H9 (cell line): ENCODE measurements around the gene ISCU. TPM values are rescaled to one million over a fixed set of nuclear protein-coding genes. Genes with fewer than 3 reads are reported as not detected.

Experiments
- DNase-seq: peaks from one replicate; pipeline ENCODE4 v3.0.0-alpha.2; 2017
- H2AFZ ChIP-seq: one replicate; pipeline ENCODE4 v1.6.1; 2013; ENCODE audit warnings: mild to moderate bottlenecking, low read length, control low read depth, moderate library complexity
- H2AK5ac ChIP-seq: 2 replicates; pipeline ENCODE4 v1.6.1; 2013; ENCODE audit warnings: low read length, control low read depth, mixed read lengths; ENCODE audit not compliant: insufficient read length
- H2BK120ac ChIP-seq: one replicate; pipeline ENCODE4 v1.6.1; 2013; ENCODE audit warnings: low read depth, mild to moderate bottlenecking, low read length, control low read depth, inconsistent platforms; ENCODE audit not compliant: poor library complexity, severe bottlenecking
- H2BK12ac ChIP-seq: 2 replicates; pipeline ENCODE4 v1.6.1; 2013; ENCODE audit warnings: low read length, control low read depth, mixed read lengths, low read depth; ENCODE audit not compliant: insufficient read length
- H2BK15ac ChIP-seq: 2 replicates; pipeline ENCODE4 v1.6.1; 2013; ENCODE audit warnings: low read depth, low read length, control low read depth
- H2BK20ac ChIP-seq: one replicate; pipeline ENCODE4 v1.6.1; 2013; ENCODE audit warnings: low read depth, mild to moderate bottlenecking, low read length, control low read depth, inconsistent platforms; ENCODE audit not compliant: poor library complexity, severe bottlenecking
- H2BK5ac ChIP-seq: 2 replicates; pipeline ENCODE4 v1.6.1; 2013; ENCODE audit warnings: low read length, control low read depth, mixed read lengths; ENCODE audit not compliant: insufficient read length
- H3K14ac ChIP-seq: 2 replicates; pipeline ENCODE4 v1.6.1; 2013; ENCODE audit warnings: low read length, control low read depth; ENCODE audit not compliant: insufficient read depth
- H3K18ac ChIP-seq: 2 replicates; pipeline ENCODE4 v1.6.1; 2013; ENCODE audit warnings: low read depth, mild to moderate bottlenecking, mixed read lengths, low read length, control low read depth; ENCODE audit not compliant: insufficient read length
- H3K23ac ChIP-seq: 2 replicates; pipeline ENCODE4 v1.6.1; 2013; ENCODE audit warnings: low read length, control low read depth, mixed read lengths, low read depth; ENCODE audit not compliant: insufficient read length
- H3K23me2 ChIP-seq: 2 replicates; pipeline ENCODE4 v1.6.1; 2013; ENCODE audit warnings: low read depth, mild to moderate bottlenecking, mixed read lengths, low read length, control low read depth; ENCODE audit not compliant: insufficient read length, poor library complexity, severe bottlenecking
- H3K27ac ChIP-seq: 2 replicates; pipeline ENCODE4 v1.5.1; 2013; ENCODE audit warnings: low read length, control low read depth, mixed read lengths, low read depth; ENCODE audit not compliant: insufficient read length
- H3K27me3 ChIP-seq: 2 replicates; pipeline ENCODE4 v1.6.1; 2013; ENCODE audit warnings: low read length, control low read depth, inconsistent platforms; ENCODE audit not compliant: insufficient read depth
- H3K4ac ChIP-seq: 2 replicates; pipeline ENCODE4 v1.6.1; 2013; ENCODE audit warnings: low read depth, mild to moderate bottlenecking, control low read depth, inconsistent platforms, low read length, moderate library complexity
- H3K4me1 ChIP-seq: 2 replicates; pipeline ENCODE4 v1.6.1; 2013; ENCODE audit warnings: low read length, control low read depth, inconsistent platforms; ENCODE audit not compliant: insufficient read depth
- H3K4me2 ChIP-seq: 2 replicates; pipeline ENCODE4 v1.6.1; 2013; ENCODE audit warnings: low read length, control low read depth, mixed read lengths; ENCODE audit not compliant: insufficient read length, insufficient read depth
- H3K56ac ChIP-seq: 2 replicates; pipeline ENCODE4 v1.6.1; 2013; ENCODE audit warnings: low read depth, mild to moderate bottlenecking, mixed read lengths, low read length, control low read depth; ENCODE audit not compliant: insufficient read length
- H3K79me1 ChIP-seq: 2 replicates; pipeline ENCODE4 v1.6.1; 2013; ENCODE audit warnings: low read depth, mild to moderate bottlenecking, moderate library complexity, low read length, control low read depth, inconsistent platforms; ENCODE audit not compliant: insufficient read depth, poor library complexity, severe bottlenecking
- H3K79me2 ChIP-seq: 2 replicates; pipeline ENCODE4 v1.6.1; 2013; ENCODE audit warnings: low read length, control low read depth, inconsistent platforms; ENCODE audit not compliant: insufficient read depth
- H3K9ac ChIP-seq: 2 replicates; pipeline ENCODE4 v1.6.1; 2013; ENCODE audit warnings: low read length, control low read depth, mixed read lengths; ENCODE audit not compliant: insufficient read length; ENCODE audit errors: extremely low read depth
- H3K9me3 ChIP-seq: one replicate; pipeline ENCODE4 v1.6.1; 2013; ENCODE audit warnings: low read depth, low read length, inconsistent platforms; ENCODE audit not compliant: control insufficient read depth
- H3T11ph ChIP-seq: one replicate; pipeline ENCODE4 v1.6.1; 2013; ENCODE audit warnings: mild to moderate bottlenecking, low read length, control low read depth, inconsistent platforms
- H4K20me1 ChIP-seq: one replicate; pipeline ENCODE4 v1.6.1; 2013; ENCODE audit not compliant: control insufficient read depth, insufficient read length, insufficient read depth
- H4K5ac ChIP-seq: 2 replicates; pipeline ENCODE4 v1.6.1; 2013; ENCODE audit warnings: low read depth, mild to moderate bottlenecking, mixed read lengths, low read length, control low read depth; ENCODE audit not compliant: insufficient read length
- H4K8ac ChIP-seq: replicated peaks from 2 replicates; pipeline ENCODE4 v1.6.1; 2013; ENCODE audit warnings: low read length, control low read depth, mixed read lengths, low read depth; ENCODE audit not compliant: insufficient read length
- H4K91ac ChIP-seq: 2 replicates; pipeline ENCODE4 v1.6.1; 2013; ENCODE audit warnings: low read depth, mild to moderate bottlenecking, moderate library complexity, mixed read lengths, low read length, control low read depth; ENCODE audit not compliant: insufficient read length
- H3K27ac Mint-ChIP-seq, 3 experiments: 2 replicates in 2 of 3; 3 replicates in 1 of 3; pipeline ENCODE4 v1.8.0; 2020 to 2021; ENCODE audit warnings: mixed read lengths in 3 of 3, mild to moderate bottlenecking in 1 of 3, moderate library complexity in 1 of 3
- H3K27me3 Mint-ChIP-seq: 2 replicates; pipeline ENCODE4 v1.8.0; 2021; ENCODE audit warnings: low read depth, mild to moderate bottlenecking, moderate library complexity, mixed read lengths
- H3K36me3 Mint-ChIP-seq, 3 experiments: 2 replicates in 2 of 3; 3 replicates in 1 of 3; pipeline ENCODE4 v1.8.0; 2020 to 2021; ENCODE audit warnings: low read depth in 3 of 3, mixed read lengths in 3 of 3; ENCODE audit not compliant: insufficient read depth in 1 of 3
- H3K4me1 Mint-ChIP-seq, 2 experiments: 2 replicates each; pipeline ENCODE4 v1.8.0; 2020; ENCODE audit warnings: mixed read lengths in 2 of 2
- H3K4me3 Mint-ChIP-seq, 2 experiments: 2 replicates in 1 of 2; 3 replicates in 1 of 2; pipeline ENCODE4 v1.8.0; 2020 to 2021; ENCODE audit warnings: mild to moderate bottlenecking in 2 of 2, mixed read lengths in 2 of 2, moderate library complexity in 1 of 2
- H3K9me3 Mint-ChIP-seq, 2 experiments: 2 replicates in 1 of 2; 3 replicates in 1 of 2; pipeline ENCODE4 v1.8.0; 2020; ENCODE audit warnings: mild to moderate bottlenecking in 2 of 2, mixed read lengths in 2 of 2, moderate library complexity in 1 of 2
- CTCF ChIP-seq: fragments of 200-600 bp; sonication (generic); conservative IDR thresholded peaks from 3 replicates; pipeline ENCODE4 v1.8.0; 2021; ENCODE audit warnings: antibody characterized with exemption, mild to moderate bottlenecking
- WGBS: extraction: QIAGEN DNeasy Blood & Tissue Kit; methylation state at CpG from one replicate; pipeline ENCODE4 v1.1.7; 2013; ENCODE audit warnings: missing lambda C conversion rate, low lambda C conversion rate, mixed read lengths; ENCODE audit not compliant: insufficient read length; ENCODE audit errors: extremely low coverage; 5-methylcytosine and 5-hydroxymethylcytosine counted together
- total RNA-seq: library from RNA; stranded (reverse); gene quantifications from 2 replicates; pipeline ENCODE4 v1.2.1, GENCODE V29; 2021

ISCU gene
- total RNA-seq, 1 experiment from 2014 or later, result 64.9 TPM

- no peak overlapping the region for H2AK5ac ChIP-seq
- peaks cover 33 to 38% of the 10 kb centered on the region in 2 experiments for H3K4me1 Mint-ChIP-seq
- no peaks in the 10 kb centered on the region for H4K20me1 ChIP-seq
- no peak overlapping the region for H3T11ph ChIP-seq
- no peak overlapping the region for H2BK20ac ChIP-seq
- no peak overlapping the region for H4K8ac ChIP-seq
- no peak overlapping the region for H3K56ac ChIP-seq
- no peak overlapping the region for H2BK12ac ChIP-seq
- H4K91ac ChIP-seq, result no peak overlapping the region
- peak overlapping the region; percentile 80 for H3K4me2 ChIP-seq
- H2BK5ac ChIP-seq, result no peak overlapping the region
- H2BK15ac ChIP-seq, result no peak overlapping the region
- peaks cover 3% of the 10 kb centered on the region for H3K79me1 ChIP-seq
- peaks cover 51% of the 10 kb centered on the region for H3K79me2 ChIP-seq
- no peaks in the 10 kb centered on the region for H3K27me3 Mint-ChIP-seq
- H3K27ac Mint-ChIP-seq, result peak overlapping the region in 1 of 3 experiments; percentile 100; a peak in 1 of 7 replicates
- peak overlapping the region; percentile 100 for H3K4me3 Mint-ChIP-seq
- TF ChIP-seq CTCF, result no peak
- peaks cover 18% of the 10 kb centered on the region for H3K23me2 ChIP-seq
- H3K4me1 ChIP-seq, result peaks cover 2% of the 10 kb centered on the region; the same call in 1 of the 2 replicates
- no peak overlapping the region for H3K27ac ChIP-seq
- no peak overlapping the region for H3K4ac ChIP-seq
- H3K9me3 Mint-ChIP-seq, result peaks cover 0 to 3% of the 10 kb centered on the region in 2 experiments; a peak in 2 of 5 replicates
- peaks cover 7 to 30% (median 29%) of the 10 kb centered on the region in 3 experiments; a peak in 6 of 7 replicates for H3K36me3 Mint-ChIP-seq
- no peak overlapping the region for H3K14ac ChIP-seq
- H3K18ac ChIP-seq, result no peak overlapping the region
- H2AFZ ChIP-seq, result no peak overlapping the region
- no peak for DNase-seq
- no peak overlapping the region for H3K9ac ChIP-seq
- no peak overlapping the region for H3K23ac ChIP-seq
- no peak overlapping the region for H2BK120ac ChIP-seq
- WGBS, result no CpG with 5 or more reads among the region's 14 CpGs
- no peak overlapping the region for H4K5ac ChIP-seq
- H3K9me3 ChIP-seq, result no peaks in the 10 kb centered on the region
- H3K27me3 ChIP-seq, result no peaks in the 10 kb centered on the region
Observed at GRCh38 chr12:108559007-108559655, 3.3 kb upstream of the ISCU start.
